Nephron (organoid): ENCODE data around the gene CRTC2.
"Not testable (repeated sequence)": the region's sequence is repeated elsewhere in the genome, so short reads cannot be mapped to it uniquely, and the experiment has no call there.

Source experiments
- H3K27ac Mint-ChIP-seq, 3 experiments: 2 replicates each; pipeline ENCODE4 v1.8.0; 2020; ENCODE audit warnings: mixed read lengths in 3 of 3, mild to moderate bottlenecking in 2 of 3, moderate library complexity in 1 of 3
- H3K27me3 Mint-ChIP-seq: 2 replicates; pipeline ENCODE4 v1.8.0; 2021; ENCODE audit warnings: low read depth, mild to moderate bottlenecking, moderate library complexity, mixed read lengths
- H3K36me3 Mint-ChIP-seq: 2 replicates; pipeline ENCODE4 v1.8.0; 2020; ENCODE audit warnings: low read depth, mixed read lengths
- H3K4me1 Mint-ChIP-seq: 2 replicates; pipeline ENCODE4 v1.8.0; 2020; ENCODE audit warnings: mixed read lengths
- H3K4me3 Mint-ChIP-seq, 3 experiments: 2 replicates each; pipeline ENCODE4 v1.8.0; 2020; ENCODE audit warnings: mild to moderate bottlenecking in 3 of 3, mixed read lengths in 3 of 3, moderate library complexity in 2 of 3
- H3K9me3 Mint-ChIP-seq: 2 replicates; pipeline ENCODE4 v1.8.0; 2020; ENCODE audit warnings: mixed read lengths
- TF ChIP-seq, protein P1 (sequence below), 3 experiments: fragments of 200-600 bp; sonication (generic); IDR thresholded peaks; one replicate each; pipeline ENCODE4 v1.5.0; 2021; ENCODE audit warnings: antibody characterized with exemption in 3 of 3; ENCODE audit not compliant: unreplicated experiment in 3 of 3

Gene CRTC2

DNA sequence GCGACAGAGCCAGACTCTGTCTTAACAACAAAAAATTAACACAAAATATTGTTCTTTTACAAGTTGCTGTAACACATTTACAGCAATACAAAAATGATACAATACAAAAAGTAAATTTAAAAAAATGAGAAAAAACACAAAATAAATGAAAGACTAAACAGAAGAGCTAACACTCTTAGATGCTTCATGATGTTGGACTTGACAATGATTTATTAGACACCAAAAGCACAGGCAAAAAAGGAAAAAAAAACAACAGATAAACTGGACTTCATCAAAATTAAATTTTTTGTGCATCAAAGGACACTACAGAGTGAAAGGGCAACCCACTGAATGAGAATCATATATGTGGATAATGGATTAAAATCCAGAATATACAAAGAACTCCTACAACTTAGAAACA lies 52.0 kb downstream of the CRTC2 start:
- no peak overlapping the region for H3K4me3 Mint-ChIP-seq
- H3K36me3 Mint-ChIP-seq = peaks cover 33% of the 10 kb centered on the region
- H3K27ac Mint-ChIP-seq = no peak overlapping the region
- no peaks in the 10 kb centered on the region for H3K9me3 Mint-ChIP-seq
- no peaks in the 10 kb centered on the region for H3K27me3 Mint-ChIP-seq
- H3K4me1 Mint-ChIP-seq = no peaks in the 10 kb centered on the region
- TF ChIP-seq, protein P1, sequence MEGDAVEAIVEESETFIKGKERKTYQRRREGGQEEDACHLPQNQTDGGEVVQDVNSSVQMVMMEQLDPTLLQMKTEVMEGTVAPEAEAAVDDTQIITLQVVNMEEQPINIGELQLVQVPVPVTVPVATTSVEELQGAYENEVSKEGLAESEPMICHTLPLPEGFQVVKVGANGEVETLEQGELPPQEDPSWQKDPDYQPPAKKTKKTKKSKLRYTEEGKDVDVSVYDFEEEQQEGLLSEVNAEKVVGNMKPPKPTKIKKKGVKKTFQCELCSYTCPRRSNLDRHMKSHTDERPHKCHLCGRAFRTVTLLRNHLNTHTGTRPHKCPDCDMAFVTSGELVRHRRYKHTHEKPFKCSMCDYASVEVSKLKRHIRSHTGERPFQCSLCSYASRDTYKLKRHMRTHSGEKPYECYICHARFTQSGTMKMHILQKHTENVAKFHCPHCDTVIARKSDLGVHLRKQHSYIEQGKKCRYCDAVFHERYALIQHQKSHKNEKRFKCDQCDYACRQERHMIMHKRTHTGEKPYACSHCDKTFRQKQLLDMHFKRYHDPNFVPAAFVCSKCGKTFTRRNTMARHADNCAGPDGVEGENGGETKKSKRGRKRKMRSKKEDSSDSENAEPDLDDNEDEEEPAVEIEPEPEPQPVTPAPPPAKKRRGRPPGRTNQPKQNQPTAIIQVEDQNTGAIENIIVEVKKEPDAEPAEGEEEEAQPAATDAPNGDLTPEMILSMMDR (IDR thresholded peaks at IDR 0.05; ENCODE audit: unreplicated experiment in 3 of 3) = no peak

DNA sequence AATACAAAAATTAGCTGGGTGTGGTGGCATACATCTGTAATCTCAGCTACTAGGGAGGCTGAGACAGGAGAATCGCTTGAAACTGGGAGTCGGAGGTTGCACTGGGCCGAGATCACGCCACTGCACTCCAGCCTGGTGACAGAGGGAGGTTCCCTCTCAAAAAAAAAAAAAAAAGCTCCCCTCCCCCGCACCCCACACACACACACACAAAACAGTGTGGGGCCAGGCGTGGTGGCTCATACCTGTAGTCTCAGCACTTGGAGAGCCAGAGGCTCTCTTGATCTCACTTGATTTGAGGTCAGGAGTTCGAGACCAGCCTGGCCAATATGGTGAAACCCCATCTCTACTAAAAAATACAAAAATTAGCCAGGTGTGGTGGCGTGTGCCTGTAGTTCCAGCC lies 52.5 kb downstream of the CRTC2 start:
- H3K4me1 Mint-ChIP-seq, H3K4me3 Mint-ChIP-seq, H3K9me3 Mint-ChIP-seq, H3K27ac Mint-ChIP-seq, H3K27me3 Mint-ChIP-seq: not testable (repeated sequence)
- peaks cover 30% of the 10 kb centered on the region for H3K36me3 Mint-ChIP-seq

DNA sequence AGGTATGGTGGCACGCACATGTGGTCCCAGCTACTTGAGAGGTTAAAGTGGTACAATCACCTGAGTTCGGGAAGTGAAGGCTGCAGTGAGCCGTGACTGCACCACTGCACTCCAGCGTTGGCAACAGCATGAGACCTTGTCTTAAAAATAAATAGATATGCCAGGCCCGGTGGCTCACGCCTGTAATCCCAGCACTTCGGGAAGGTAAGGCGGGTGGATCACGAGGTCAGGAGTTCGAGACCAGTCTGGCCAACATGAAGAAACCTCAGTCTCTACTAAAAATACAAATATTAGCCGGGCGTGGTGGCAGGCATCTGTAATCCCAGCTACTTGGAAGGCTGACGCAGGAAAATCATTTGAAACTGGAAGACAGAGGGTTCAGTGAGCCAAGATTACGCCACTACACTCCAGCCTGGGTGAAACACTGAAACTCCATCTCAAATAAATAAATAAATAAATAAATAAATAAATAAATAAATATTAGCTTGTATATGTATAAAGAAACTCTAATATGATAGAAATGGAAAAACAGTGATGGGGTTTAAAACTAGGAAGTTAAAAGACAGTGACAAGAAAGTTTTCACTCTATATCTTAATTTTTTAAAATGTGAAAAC lies 54.5 kb downstream of the CRTC2 start:
- H3K4me3 Mint-ChIP-seq = no peak overlapping the region
- H3K27me3 Mint-ChIP-seq = no peaks in the 10 kb centered on the region
- TF ChIP-seq, protein P1 (IDR thresholded peaks at IDR 0.05; ENCODE audit: unreplicated experiment in 3 of 3) = no peak
- H3K9me3 Mint-ChIP-seq = no peaks in the 10 kb centered on the region
- H3K4me1 Mint-ChIP-seq = no peaks in the 10 kb centered on the region
- no peak overlapping the region for H3K27ac Mint-ChIP-seq
- peaks cover 36% of the 10 kb centered on the region for H3K36me3 Mint-ChIP-seq

DNA sequence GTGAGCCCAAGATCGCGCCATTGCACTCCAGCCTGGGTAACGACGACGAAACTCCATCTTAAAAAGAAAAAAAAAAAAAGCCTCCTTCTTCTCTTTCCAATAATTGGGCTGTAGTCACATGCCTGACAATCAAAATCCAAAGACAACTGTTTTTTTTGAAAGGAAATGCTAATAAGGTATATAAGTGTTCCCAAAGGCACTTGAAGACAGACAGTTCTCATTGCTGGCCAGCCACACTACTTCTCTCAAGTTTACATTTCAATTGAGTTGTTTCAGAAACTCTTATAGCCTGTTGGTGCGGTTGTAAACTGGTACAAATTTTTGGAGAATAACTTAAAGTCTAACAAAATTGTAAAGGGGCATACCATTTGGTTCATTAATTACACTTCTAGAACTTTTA lies 58.9 kb downstream of the CRTC2 start:
- Mint-ChIP-seq H3K27ac (no peak overlapping the region), H3K4me1 (no peaks in the 10 kb centered on the region), H3K9me3 (no peaks in the 10 kb centered on the region), H3K27me3 (no peaks in the 10 kb centered on the region), H3K4me3 (no peak overlapping the region), H3K36me3 (peaks cover 25% of the 10 kb centered on the region)
- TF ChIP-seq, protein P1 (IDR thresholded peaks at IDR 0.05; ENCODE audit: unreplicated experiment in 3 of 3) = no peak
